Naive B cell (primary cell): ENCODE data around the gene ADGRL2. TPM values are rescaled to one million over a fixed set of nuclear protein-coding genes. Genes with fewer than 3 reads are reported as not detected.

Experiments
- ATAC-seq, 2 donors: fragments of 150-1000 bp; cut with Tn5 transposase; 2 replicates each; pipeline ENCODE4 v1.10.0; 2021; ENCODE audit warnings: low read depth in 2 of 2, mild to moderate bottlenecking in 2 of 2, moderate library complexity in 2 of 2
- DNase-seq: peaks from one replicate; pipeline ENCODE4 v3.0.0; 2022
- H3K27ac Mint-ChIP-seq, 6 donors: one replicate each; pipeline ENCODE4 v1.8.0; 2020 to 2022; ENCODE audit warnings: mild to moderate bottlenecking in 6 of 6, mixed read lengths in 6 of 6, moderate library complexity in 5 of 6, inconsistent platforms in 2 of 6
- H3K27me3 Mint-ChIP-seq, 3 donors: one replicate each; pipeline ENCODE4 v1.8.0; 2021 to 2022; ENCODE audit warnings: mixed read lengths in 3 of 3, mild to moderate bottlenecking in 1 of 3
- H3K36me3 Mint-ChIP-seq, 2 donors: one replicate each; pipeline ENCODE4 v1.8.0; 2020 to 2022; ENCODE audit warnings: mixed read lengths in 2 of 2, inconsistent platforms in 1 of 2, mild to moderate bottlenecking in 1 of 2
- H3K4me1 Mint-ChIP-seq, 3 donors: one replicate each; pipeline ENCODE4 v1.8.0; 2020 to 2022; ENCODE audit warnings: mixed read lengths in 3 of 3, inconsistent platforms in 1 of 3, mild to moderate bottlenecking in 1 of 3, moderate library complexity in 1 of 3
- H3K4me3 Mint-ChIP-seq, 8 donors: one replicate each; pipeline ENCODE4 v1.8.0; 2020 to 2022; ENCODE audit warnings: mild to moderate bottlenecking in 8 of 8, mixed read lengths in 8 of 8, moderate library complexity in 8 of 8, inconsistent platforms in 2 of 8
- H3K9me3 Mint-ChIP-seq, 7 donors: one replicate each; pipeline ENCODE4 v1.8.0; 2020 to 2022; ENCODE audit warnings: mixed read lengths in 7 of 7, mild to moderate bottlenecking in 5 of 7, inconsistent platforms in 2 of 7, moderate library complexity in 1 of 7
- polyA plus RNA-seq, 6 donors: library from polyadenylated mRNA; unstranded; fragments of 300-500 nt; fragmentation: Illumina TruSeq; gene quantifications; one replicate each; pipeline ENCODE4 v1.2.3, GENCODE V29; 2021; ENCODE audit warnings: low read depth in 6 of 6

ADGRL2 gene
- polyA plus RNA-seq, 6 donors from 2014 or later, result not detected

GRCh38 chr1:81920886-81921285 is 120.2 kb downstream of the ADGRL2 start:
- Mint-ChIP-seq H3K4me3 (no peak overlapping the region), H3K27ac (no peak overlapping the region), H3K4me1 (no peaks in the 10 kb centered on the region), H3K27me3 (no peaks in the 10 kb centered on the region), H3K36me3 (no peaks in the 10 kb centered on the region), H3K9me3 (peaks cover 0 to 4% (median 0%) of the 10 kb centered on the region in 7 donors)
- DNase-seq (no peak), ATAC-seq (no peak)

GRCh38 chr1:81921344-81921743 is 120.6 kb downstream of the ADGRL2 start:
- Mint-ChIP-seq H3K4me3 (no peak overlapping the region), H3K4me1 (no peaks in the 10 kb centered on the region), H3K9me3 (peaks cover 0 to 4% (median 0%) of the 10 kb centered on the region in 7 donors), H3K27ac (no peak overlapping the region), H3K27me3 (no peaks in the 10 kb centered on the region), H3K36me3 (no peaks in the 10 kb centered on the region)
- ATAC-seq (no peak), DNase-seq (no peak)

- no peaks in the 10 kb centered on the region for H3K36me3 Mint-ChIP-seq
- H3K4me1 Mint-ChIP-seq, result no peaks in the 10 kb centered on the region
- no peaks in the 10 kb centered on the region for H3K27me3 Mint-ChIP-seq
- H3K9me3 Mint-ChIP-seq, result peaks cover 0 to 4% (median 0%) of the 10 kb centered on the region in 7 donors
- DNase-seq (no peak), ATAC-seq (no peak)
- H3K27ac Mint-ChIP-seq, result no peak overlapping the region
- H3K4me3 Mint-ChIP-seq, result no peak overlapping the region
Observed at GRCh38 chr1:81921851-81922462, 121.2 kb downstream of the ADGRL2 start.

- Mint-ChIP-seq H3K27ac (no peak overlapping the region), H3K4me1 (no peaks in the 10 kb centered on the region), H3K36me3 (no peaks in the 10 kb centered on the region), H3K4me3 (no peak overlapping the region), H3K9me3 (peaks cover 0 to 4% (median 0%) of the 10 kb centered on the region in 7 donors), H3K27me3 (no peaks in the 10 kb centered on the region)
- ATAC-seq, result no peak
- DNase-seq, result no peak
Observed at GRCh38 chr1:81922955-81923354, 122.2 kb downstream of the ADGRL2 start.

DNA sequence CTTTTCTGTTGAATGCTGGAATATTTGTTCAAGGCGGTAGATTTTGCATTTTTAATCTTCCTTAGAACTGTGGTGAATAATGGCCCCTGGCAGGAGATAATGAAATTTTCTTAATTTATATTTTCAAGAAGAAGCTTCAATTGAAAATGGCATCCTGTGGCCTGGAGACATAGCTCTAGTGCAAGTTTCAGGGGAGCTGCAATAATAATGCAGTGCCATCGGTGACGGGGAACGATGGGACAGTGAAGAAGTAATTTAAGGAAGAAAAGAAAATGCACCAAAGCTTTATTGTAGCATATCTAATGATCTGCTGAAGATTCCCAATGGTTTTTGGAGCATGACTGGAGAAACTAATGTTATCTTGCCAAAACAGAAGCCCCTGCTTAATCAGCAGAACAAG is 128.4 kb downstream of the ADGRL2 start:
- DNase-seq (no peak), ATAC-seq (no peak)
- Mint-ChIP-seq H3K36me3 (no peaks in the 10 kb centered on the region), H3K4me1 (no peaks in the 10 kb centered on the region), H3K9me3 (peaks cover 0 to 4% (median 0%) of the 10 kb centered on the region in 7 donors), H3K27ac (no peak overlapping the region), H3K4me3 (no peak overlapping the region), H3K27me3 (no peaks in the 10 kb centered on the region)

DNA sequence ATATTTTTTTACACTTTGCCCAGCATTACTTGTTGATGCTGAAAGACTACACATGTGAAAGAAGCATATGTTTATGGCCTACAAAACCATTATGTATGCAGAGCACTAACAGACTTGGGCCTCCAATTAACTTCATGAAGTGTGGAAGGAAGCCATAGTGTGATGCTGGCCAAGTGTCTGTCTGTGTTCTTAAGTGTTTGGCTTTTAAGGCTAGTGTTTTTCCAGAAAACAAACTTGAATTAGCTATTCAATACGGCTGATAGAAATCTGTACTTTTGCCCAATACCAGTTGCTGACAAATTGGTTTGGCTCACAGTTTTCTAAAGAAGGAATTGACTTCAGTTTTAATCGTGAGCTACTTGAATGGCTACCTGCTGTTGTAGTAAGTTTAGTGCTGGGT is 136.1 kb downstream of the ADGRL2 start:
- no peak for ATAC-seq
- peaks cover 0 to 1% (median 0%) of the 10 kb centered on the region in 7 donors for H3K9me3 Mint-ChIP-seq

GRCh38 chr1:81937791-81938450 is 137.2 kb downstream of the ADGRL2 start:
- no peaks in the 10 kb centered on the region for H3K4me1 Mint-ChIP-seq
- H3K9me3 Mint-ChIP-seq, result peaks cover 0 to 1% (median 0%) of the 10 kb centered on the region in 7 donors
- no peak overlapping the region for H3K27ac Mint-ChIP-seq
- no peak for ATAC-seq
- H3K36me3 Mint-ChIP-seq, result no peaks in the 10 kb centered on the region
- H3K4me3 Mint-ChIP-seq, result no peak overlapping the region
- no peaks in the 10 kb centered on the region for H3K27me3 Mint-ChIP-seq
- no peak for DNase-seq

More for the DNA sequence above, 136.1 kb downstream of the ADGRL2 start:
- DNase-seq, result no peak
- Mint-ChIP-seq H3K4me3 (no peak overlapping the region), H3K27ac (no peak overlapping the region), H3K4me1 (no peaks in the 10 kb centered on the region), H3K27me3 (no peaks in the 10 kb centered on the region), H3K36me3 (no peaks in the 10 kb centered on the region)

DNA sequence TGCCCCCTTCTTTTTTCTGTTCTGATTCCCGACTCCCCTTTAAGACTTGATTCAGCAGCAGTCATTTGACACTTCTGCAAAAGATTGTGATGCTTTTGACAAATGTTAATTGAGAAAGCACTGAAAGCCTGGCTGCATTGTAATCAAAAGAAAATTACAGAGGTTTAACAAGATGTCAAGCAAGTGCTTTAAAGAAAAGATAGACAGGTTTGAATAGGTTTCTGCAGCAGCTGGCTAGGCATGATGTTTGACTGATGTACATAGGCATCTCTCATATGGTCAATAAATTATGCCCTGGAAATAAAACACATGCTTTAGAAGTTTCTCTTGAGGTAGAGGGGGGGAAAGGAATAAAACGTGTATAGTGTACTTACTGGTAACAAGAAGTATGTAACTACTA is 147.8 kb downstream of the ADGRL2 start:
- no peaks in the 10 kb centered on the region for H3K4me1 Mint-ChIP-seq

DNA sequence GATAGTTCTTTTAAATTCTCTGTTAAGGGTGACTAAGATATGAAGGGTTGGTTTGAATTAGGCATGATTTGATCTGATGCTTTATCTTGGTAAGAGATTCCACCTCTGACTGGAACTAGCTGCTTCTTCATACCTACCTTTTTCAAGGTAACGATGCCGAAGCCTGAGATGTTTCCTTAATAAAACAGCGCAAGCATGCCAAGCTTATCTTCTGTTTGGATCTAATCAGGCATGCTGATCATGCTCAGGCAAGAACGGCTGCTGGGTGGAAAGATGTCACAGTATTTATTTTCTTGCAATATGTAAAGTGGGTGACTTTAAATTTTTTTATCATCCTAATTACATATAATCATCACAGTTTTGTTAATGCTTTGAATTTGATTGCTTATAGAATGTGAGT is 148.7 kb downstream of the ADGRL2 start:
- no peaks in the 10 kb centered on the region for H3K27me3 Mint-ChIP-seq

More for the DNA sequence above, 147.8 kb downstream of the ADGRL2 start:
- ATAC-seq, result no peak
- no peaks in the 10 kb centered on the region for H3K36me3 Mint-ChIP-seq
- H3K27me3 Mint-ChIP-seq, result no peaks in the 10 kb centered on the region
- H3K9me3 Mint-ChIP-seq, result peaks cover 0 to 2% (median 0%) of the 10 kb centered on the region in 7 donors
- H3K4me3 Mint-ChIP-seq, result no peak overlapping the region
- no peak for DNase-seq
- no peak overlapping the region for H3K27ac Mint-ChIP-seq

GRCh38 chr1:81950037-81950436 is 149.3 kb downstream of the ADGRL2 start:
- H3K36me3 Mint-ChIP-seq, result no peaks in the 10 kb centered on the region
- H3K27me3 Mint-ChIP-seq, result no peaks in the 10 kb centered on the region
- no peak overlapping the region for H3K4me3 Mint-ChIP-seq
- DNase-seq, result no peak
- H3K27ac Mint-ChIP-seq, result no peak overlapping the region
- H3K9me3 Mint-ChIP-seq, result peaks cover 0 to 2% (median 0%) of the 10 kb centered on the region in 7 donors
- no peaks in the 10 kb centered on the region for H3K4me1 Mint-ChIP-seq
- no peak for ATAC-seq

More for the DNA sequence above, 148.7 kb downstream of the ADGRL2 start:
- H3K4me3 Mint-ChIP-seq, result no peak overlapping the region
- no peaks in the 10 kb centered on the region for H3K36me3 Mint-ChIP-seq
- no peak overlapping the region for H3K27ac Mint-ChIP-seq
- peaks cover 0 to 2% (median 0%) of the 10 kb centered on the region in 7 donors for H3K9me3 Mint-ChIP-seq
- DNase-seq (no peak), ATAC-seq (no peak)
- no peaks in the 10 kb centered on the region for H3K4me1 Mint-ChIP-seq

- ATAC-seq (no peak), DNase-seq (no peak)
- H3K4me1 Mint-ChIP-seq, result no peaks in the 10 kb centered on the region
- no peaks in the 10 kb centered on the region for H3K36me3 Mint-ChIP-seq
- H3K27me3 Mint-ChIP-seq, result no peaks in the 10 kb centered on the region
- H3K4me3 Mint-ChIP-seq, result no peak overlapping the region
- peaks cover 0 to 2% (median 0%) of the 10 kb centered on the region in 7 donors for H3K9me3 Mint-ChIP-seq
- no peak overlapping the region for H3K27ac Mint-ChIP-seq
Observed at GRCh38 chr1:81950591-81951244, 150.0 kb downstream of the ADGRL2 start.

GRCh38 chr1:81954534-81955020 is 153.8 kb downstream of the ADGRL2 start:
- no peak overlapping the region for H3K27ac Mint-ChIP-seq
- no peaks in the 10 kb centered on the region for H3K4me1 Mint-ChIP-seq
- no peak for ATAC-seq
- H3K4me3 Mint-ChIP-seq, result no peak overlapping the region
- DNase-seq, result no peak
- H3K9me3 Mint-ChIP-seq, result peaks cover 0 to 2% (median 0%) of the 10 kb centered on the region in 7 donors
- H3K36me3 Mint-ChIP-seq, result no peaks in the 10 kb centered on the region
- no peaks in the 10 kb centered on the region for H3K27me3 Mint-ChIP-seq

- Mint-ChIP-seq H3K27me3 (no peaks in the 10 kb centered on the region), H3K4me1 (no peaks in the 10 kb centered on the region), H3K27ac (no peak overlapping the region), H3K36me3 (no peaks in the 10 kb centered on the region), H3K4me3 (no peak overlapping the region), H3K9me3 (peaks cover 0 to 4% (median 0%) of the 10 kb centered on the region in 7 donors)
- DNase-seq, result no peak
- no peak for ATAC-seq
Observed at GRCh38 chr1:81967951-81968350, 167.2 kb downstream of the ADGRL2 start.

GRCh38 chr1:81970416-81970815 is 169.7 kb downstream of the ADGRL2 start:
- no peak for ATAC-seq
- no peaks in the 10 kb centered on the region for H3K4me1 Mint-ChIP-seq
- no peak overlapping the region for H3K27ac Mint-ChIP-seq
- no peak overlapping the region for H3K4me3 Mint-ChIP-seq
- H3K27me3 Mint-ChIP-seq, result no peaks in the 10 kb centered on the region
- no peaks in the 10 kb centered on the region for H3K36me3 Mint-ChIP-seq
- H3K9me3 Mint-ChIP-seq, result peaks cover 0 to 3% (median 0%) of the 10 kb centered on the region in 7 donors
- DNase-seq, result no peak
